Glutamatergic neuron (in vitro differentiated cells): ENCODE measurements around the gene LMBRD1. TPM values are rescaled to one million over a fixed set of nuclear protein-coding genes. Genes with fewer than 3 reads are reported as not detected.

Experiments
- DNase-seq: peaks from one replicate; pipeline ENCODE4 v3.0.0; 2022
- H3K27ac Mint-ChIP-seq: one replicate; pipeline ENCODE4 v1.8.0; 2020; ENCODE audit warnings: mild to moderate bottlenecking, mixed read lengths, inconsistent platforms; ENCODE audit not compliant: unreplicated experiment
- H3K27me3 Mint-ChIP-seq: one replicate; pipeline ENCODE4 v1.8.0; 2020; ENCODE audit warnings: mild to moderate bottlenecking, moderate library complexity, mixed read lengths, inconsistent platforms; ENCODE audit not compliant: unreplicated experiment
- H3K36me3 Mint-ChIP-seq: one replicate; pipeline ENCODE4 v1.8.0; 2020; ENCODE audit warnings: mild to moderate bottlenecking, mixed read lengths, inconsistent platforms; ENCODE audit not compliant: unreplicated experiment
- H3K4me1 Mint-ChIP-seq: one replicate; pipeline ENCODE4 v1.8.0; 2020; ENCODE audit warnings: mild to moderate bottlenecking, low read depth, mixed read lengths, inconsistent platforms; ENCODE audit not compliant: unreplicated experiment
- H3K4me3 Mint-ChIP-seq: one replicate; pipeline ENCODE4 v1.8.0; 2020; ENCODE audit warnings: mild to moderate bottlenecking, mixed read lengths, inconsistent platforms; ENCODE audit not compliant: unreplicated experiment
- H3K9me3 Mint-ChIP-seq: one replicate; pipeline ENCODE4 v1.8.0; 2020; ENCODE audit warnings: mild to moderate bottlenecking, moderate library complexity, mixed read lengths, inconsistent platforms; ENCODE audit not compliant: unreplicated experiment
- total RNA-seq: library from RNA; stranded (reverse); fragmentation: NEBNext Ultra II Directional; extraction: Animal tissue kit (Norgen Biotek cat#: 25700); gene quantifications from one replicate; pipeline ENCODE4 v1.2.1, GENCODE V29; 2021; ENCODE audit not compliant: unreplicated experiment
- TF ChIP-seq, protein P1 (sequence below): fragments of 200-600 bp; sonication (generic); IDR thresholded peaks from one replicate; pipeline ENCODE4 v1.5.0; 2021; ENCODE audit not compliant: partially characterized antibody, unreplicated experiment

The LMBRD1 gene
- total RNA-seq, 1 donor from 2014 or later: 35.5 TPM

DNA sequence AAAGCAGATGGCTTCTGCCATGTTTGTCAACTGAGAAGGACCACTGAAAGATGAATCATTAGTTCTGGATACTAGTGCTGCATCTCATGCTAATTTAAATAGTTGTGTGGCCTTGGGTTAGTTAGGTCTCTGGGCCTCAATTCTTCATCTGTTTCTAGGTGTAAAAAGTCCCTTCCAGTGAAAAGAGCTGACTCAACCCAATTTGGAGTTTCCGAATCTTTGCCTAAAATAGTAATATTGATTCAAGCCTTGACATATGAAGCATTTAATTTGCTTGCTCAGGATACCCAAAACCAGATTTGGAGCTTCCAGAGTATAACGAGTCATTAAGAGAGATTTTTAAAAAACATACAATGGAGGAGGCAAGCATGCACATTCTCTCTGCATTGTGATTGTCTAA, 163.9 kb downstream of the LMBRD1 start:
- no peak overlapping the region for H3K27ac Mint-ChIP-seq
- H3K36me3 Mint-ChIP-seq: peaks cover 5% of the 10 kb centered on the region
- TF ChIP-seq, protein P1, sequence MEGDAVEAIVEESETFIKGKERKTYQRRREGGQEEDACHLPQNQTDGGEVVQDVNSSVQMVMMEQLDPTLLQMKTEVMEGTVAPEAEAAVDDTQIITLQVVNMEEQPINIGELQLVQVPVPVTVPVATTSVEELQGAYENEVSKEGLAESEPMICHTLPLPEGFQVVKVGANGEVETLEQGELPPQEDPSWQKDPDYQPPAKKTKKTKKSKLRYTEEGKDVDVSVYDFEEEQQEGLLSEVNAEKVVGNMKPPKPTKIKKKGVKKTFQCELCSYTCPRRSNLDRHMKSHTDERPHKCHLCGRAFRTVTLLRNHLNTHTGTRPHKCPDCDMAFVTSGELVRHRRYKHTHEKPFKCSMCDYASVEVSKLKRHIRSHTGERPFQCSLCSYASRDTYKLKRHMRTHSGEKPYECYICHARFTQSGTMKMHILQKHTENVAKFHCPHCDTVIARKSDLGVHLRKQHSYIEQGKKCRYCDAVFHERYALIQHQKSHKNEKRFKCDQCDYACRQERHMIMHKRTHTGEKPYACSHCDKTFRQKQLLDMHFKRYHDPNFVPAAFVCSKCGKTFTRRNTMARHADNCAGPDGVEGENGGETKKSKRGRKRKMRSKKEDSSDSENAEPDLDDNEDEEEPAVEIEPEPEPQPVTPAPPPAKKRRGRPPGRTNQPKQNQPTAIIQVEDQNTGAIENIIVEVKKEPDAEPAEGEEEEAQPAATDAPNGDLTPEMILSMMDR: no peak
- DNase-seq: no peak
- no peaks in the 10 kb centered on the region for H3K4me1 Mint-ChIP-seq
- H3K4me3 Mint-ChIP-seq: no peak overlapping the region
- H3K9me3 Mint-ChIP-seq: no peaks in the 10 kb centered on the region
- no peaks in the 10 kb centered on the region for H3K27me3 Mint-ChIP-seq

GRCh38 chr6:69631552-69632346, 165.1 kb downstream of the LMBRD1 start:
- H3K4me3 Mint-ChIP-seq: no peak overlapping the region
- no peak for DNase-seq
- H3K27ac Mint-ChIP-seq: no peak overlapping the region
- peaks cover 5% of the 10 kb centered on the region for H3K36me3 Mint-ChIP-seq
- H3K4me1 Mint-ChIP-seq: no peaks in the 10 kb centered on the region
- TF ChIP-seq, protein P1: no peak
- H3K9me3 Mint-ChIP-seq: no peaks in the 10 kb centered on the region
- H3K27me3 Mint-ChIP-seq: no peaks in the 10 kb centered on the region

GRCh38 chr6:69630767-69631166, 166.0 kb downstream of the LMBRD1 start:
- H3K9me3 Mint-ChIP-seq: no peaks in the 10 kb centered on the region
- no peak for DNase-seq
- H3K36me3 Mint-ChIP-seq: peaks cover 5% of the 10 kb centered on the region
- no peaks in the 10 kb centered on the region for H3K4me1 Mint-ChIP-seq
- TF ChIP-seq, protein P1: no peak
- no peak overlapping the region for H3K4me3 Mint-ChIP-seq
- no peak overlapping the region for H3K27ac Mint-ChIP-seq
- no peaks in the 10 kb centered on the region for H3K27me3 Mint-ChIP-seq

DNA sequence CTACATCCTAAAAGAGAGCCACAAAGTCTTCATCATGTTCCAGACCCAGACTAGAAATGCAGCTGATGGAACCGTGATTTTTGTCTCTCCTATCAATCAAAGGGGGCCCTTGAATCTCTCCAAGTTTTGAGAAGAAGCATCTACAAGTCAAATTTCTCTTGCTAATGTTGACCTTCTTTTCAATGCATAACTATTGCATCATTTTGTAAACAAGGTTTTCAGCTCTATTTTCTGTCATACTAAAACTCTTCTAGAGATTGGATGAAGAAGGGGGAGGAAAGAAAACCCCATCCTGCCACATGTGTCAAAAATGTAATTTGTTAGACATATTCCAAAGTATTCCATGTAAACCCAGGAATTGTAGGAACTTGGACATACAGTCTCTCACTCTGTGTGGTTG, 169.2 kb downstream of the LMBRD1 start:
- H3K4me1 Mint-ChIP-seq: peaks cover 2% of the 10 kb centered on the region
- no peak for DNase-seq
- H3K9me3 Mint-ChIP-seq: no peaks in the 10 kb centered on the region
- TF ChIP-seq, protein P1: no peak
- H3K4me3 Mint-ChIP-seq: no peak overlapping the region
- no peak overlapping the region for H3K27ac Mint-ChIP-seq
- H3K36me3 Mint-ChIP-seq: peaks cover 5% of the 10 kb centered on the region
- no peaks in the 10 kb centered on the region for H3K27me3 Mint-ChIP-seq

- Mint-ChIP-seq H3K36me3 (peaks cover 5% of the 10 kb centered on the region), H3K27me3 (no peaks in the 10 kb centered on the region), H3K4me1 (peaks cover 7% of the 10 kb centered on the region), H3K27ac (no peak overlapping the region), H3K4me3 (no peak overlapping the region), H3K9me3 (no peaks in the 10 kb centered on the region)
- DNase-seq: no peak
- TF ChIP-seq, protein P1: no peak
These were observed 171.9 kb downstream of the LMBRD1 start for GRCh38 chr6:69624944-69625343.

Other genes starting within 250 kb of the LMBRD1 start
- gene COL19A1, start 69.5 kb upstream of the LMBRD1 start, total RNA-seq: 0.78 TPM